ENCODE data around the gene GNG12.

The GNG12 gene

DNA sequence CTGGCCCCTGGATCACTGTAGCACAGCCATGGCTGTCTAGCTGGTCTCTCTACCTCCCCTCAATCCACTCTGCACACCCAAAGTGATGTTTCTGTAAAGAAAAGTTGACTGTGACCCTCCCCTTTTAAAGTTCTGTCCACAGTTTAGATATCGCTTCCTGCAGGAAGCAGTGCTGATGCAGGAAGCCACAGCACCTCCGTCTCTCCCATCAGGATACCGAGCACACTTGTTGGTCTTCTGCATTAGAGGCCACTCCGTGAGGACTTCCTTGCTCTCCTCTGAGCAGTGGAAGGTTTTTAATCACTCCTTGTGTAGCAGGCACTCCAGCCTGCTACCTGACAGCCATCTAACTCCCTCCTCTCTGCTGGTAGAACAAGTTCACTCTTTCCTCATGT is 78.7 kb downstream of the GNG12 start:
- TF ChIP-seq, protein P1, sequence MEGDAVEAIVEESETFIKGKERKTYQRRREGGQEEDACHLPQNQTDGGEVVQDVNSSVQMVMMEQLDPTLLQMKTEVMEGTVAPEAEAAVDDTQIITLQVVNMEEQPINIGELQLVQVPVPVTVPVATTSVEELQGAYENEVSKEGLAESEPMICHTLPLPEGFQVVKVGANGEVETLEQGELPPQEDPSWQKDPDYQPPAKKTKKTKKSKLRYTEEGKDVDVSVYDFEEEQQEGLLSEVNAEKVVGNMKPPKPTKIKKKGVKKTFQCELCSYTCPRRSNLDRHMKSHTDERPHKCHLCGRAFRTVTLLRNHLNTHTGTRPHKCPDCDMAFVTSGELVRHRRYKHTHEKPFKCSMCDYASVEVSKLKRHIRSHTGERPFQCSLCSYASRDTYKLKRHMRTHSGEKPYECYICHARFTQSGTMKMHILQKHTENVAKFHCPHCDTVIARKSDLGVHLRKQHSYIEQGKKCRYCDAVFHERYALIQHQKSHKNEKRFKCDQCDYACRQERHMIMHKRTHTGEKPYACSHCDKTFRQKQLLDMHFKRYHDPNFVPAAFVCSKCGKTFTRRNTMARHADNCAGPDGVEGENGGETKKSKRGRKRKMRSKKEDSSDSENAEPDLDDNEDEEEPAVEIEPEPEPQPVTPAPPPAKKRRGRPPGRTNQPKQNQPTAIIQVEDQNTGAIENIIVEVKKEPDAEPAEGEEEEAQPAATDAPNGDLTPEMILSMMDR (conservative IDR thresholded peaks at IDR 0.05), result no peak
- H3K27ac ChIP-seq, result no peak overlapping the region

DNA sequence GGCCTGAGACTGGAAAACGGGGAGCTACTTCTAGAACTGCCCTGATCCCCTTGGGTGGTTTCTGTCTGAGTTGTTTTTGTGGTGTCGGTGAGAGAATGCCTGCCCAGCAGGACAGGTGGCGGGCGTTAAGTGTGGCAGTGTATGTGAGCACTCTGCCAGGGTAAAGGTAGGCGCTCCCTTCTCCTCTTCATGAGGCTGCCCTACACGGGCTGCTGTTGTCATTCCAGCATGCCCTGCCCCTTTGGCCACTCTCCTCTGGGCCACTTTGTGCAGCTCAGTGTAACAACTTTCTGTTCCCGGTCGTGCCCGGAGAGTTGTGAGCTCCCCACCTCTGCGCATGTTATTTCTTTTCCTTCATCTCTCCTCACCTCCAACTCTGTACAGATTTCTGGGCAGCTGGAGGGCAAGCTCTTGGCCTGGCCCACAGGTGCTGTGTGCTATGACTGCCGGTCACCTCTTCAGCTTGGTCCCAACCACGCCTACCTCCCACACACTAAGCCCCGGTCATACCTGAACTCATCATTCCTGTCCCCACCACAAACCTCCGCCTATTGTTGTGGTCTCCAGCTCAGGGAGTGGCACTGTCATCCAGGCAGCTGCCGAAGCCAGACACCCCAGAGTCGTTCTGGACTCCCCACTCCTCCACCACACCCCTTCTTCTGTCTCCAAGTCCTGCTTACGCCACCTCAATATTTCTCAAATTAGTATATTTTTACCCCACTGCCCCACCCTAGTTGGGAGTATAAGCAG is 79.3 kb downstream of the GNG12 start:
- TF ChIP-seq, protein P1 (conservative IDR thresholded peaks at IDR 0.05), result no peak
- no peak overlapping the region for H3K27ac ChIP-seq

GRCh38 chr1:67752306-67752705 is 81.0 kb downstream of the GNG12 start:
- H3K27ac ChIP-seq, result no peak overlapping the region
- TF ChIP-seq, protein P1 (conservative IDR thresholded peaks at IDR 0.05), result no peak

GRCh38 chr1:67750691-67751054 is 82.6 kb downstream of the GNG12 start:
- TF ChIP-seq, protein P1 (conservative IDR thresholded peaks at IDR 0.05), result no peak
- H3K27ac ChIP-seq, result peak overlapping the region; percentile 87

GRCh38 chr1:67749844-67750690 is 83.2 kb downstream of the GNG12 start:
- TF ChIP-seq, protein P1 (conservative IDR thresholded peaks at IDR 0.05), result no peak
- peak overlapping the region; percentile 87 for H3K27ac ChIP-seq

- peak overlapping the region; percentile 87 for H3K27ac ChIP-seq
- TF ChIP-seq, protein P1 (conservative IDR thresholded peaks at IDR 0.05), result no peak
Measured at GRCh38 chr1:67749263-67749843, 83.9 kb downstream of the GNG12 start.

GRCh38 chr1:67748630-67749029 is 84.6 kb downstream of the GNG12 start:
- H3K27ac ChIP-seq, result peak overlapping the region; percentile 87
- TF ChIP-seq, protein P1 (conservative IDR thresholded peaks at IDR 0.05), result no peak
